H9 (cell line): ENCODE measurements around the gene MXD4. TPM values are rescaled to one million over a fixed set of nuclear protein-coding genes. Genes with fewer than 3 reads are reported as not detected.

ENCODE experiments used
- DNase-seq: peaks from one replicate; pipeline ENCODE4 v3.0.0-alpha.2; 2017
- H2AFZ ChIP-seq: one replicate; pipeline ENCODE4 v1.6.1; 2013; ENCODE audit warnings: mild to moderate bottlenecking, low read length, control low read depth, moderate library complexity
- H2AK5ac ChIP-seq: 2 replicates; pipeline ENCODE4 v1.6.1; 2013; ENCODE audit warnings: low read length, control low read depth, mixed read lengths; ENCODE audit not compliant: insufficient read length
- H2BK120ac ChIP-seq: one replicate; pipeline ENCODE4 v1.6.1; 2013; ENCODE audit warnings: low read depth, mild to moderate bottlenecking, low read length, control low read depth, inconsistent platforms; ENCODE audit not compliant: poor library complexity, severe bottlenecking
- H2BK12ac ChIP-seq: 2 replicates; pipeline ENCODE4 v1.6.1; 2013; ENCODE audit warnings: low read length, control low read depth, mixed read lengths, low read depth; ENCODE audit not compliant: insufficient read length
- H2BK15ac ChIP-seq: 2 replicates; pipeline ENCODE4 v1.6.1; 2013; ENCODE audit warnings: low read depth, low read length, control low read depth
- H2BK20ac ChIP-seq: one replicate; pipeline ENCODE4 v1.6.1; 2013; ENCODE audit warnings: low read depth, mild to moderate bottlenecking, low read length, control low read depth, inconsistent platforms; ENCODE audit not compliant: poor library complexity, severe bottlenecking
- H2BK5ac ChIP-seq: 2 replicates; pipeline ENCODE4 v1.6.1; 2013; ENCODE audit warnings: low read length, control low read depth, mixed read lengths; ENCODE audit not compliant: insufficient read length
- H3K14ac ChIP-seq: 2 replicates; pipeline ENCODE4 v1.6.1; 2013; ENCODE audit warnings: low read length, control low read depth; ENCODE audit not compliant: insufficient read depth
- H3K18ac ChIP-seq: 2 replicates; pipeline ENCODE4 v1.6.1; 2013; ENCODE audit warnings: low read depth, mild to moderate bottlenecking, mixed read lengths, low read length, control low read depth; ENCODE audit not compliant: insufficient read length
- H3K23ac ChIP-seq: 2 replicates; pipeline ENCODE4 v1.6.1; 2013; ENCODE audit warnings: low read length, control low read depth, mixed read lengths, low read depth; ENCODE audit not compliant: insufficient read length
- H3K23me2 ChIP-seq: 2 replicates; pipeline ENCODE4 v1.6.1; 2013; ENCODE audit warnings: low read depth, mild to moderate bottlenecking, mixed read lengths, low read length, control low read depth; ENCODE audit not compliant: insufficient read length, poor library complexity, severe bottlenecking
- H3K27ac ChIP-seq: 2 replicates; pipeline ENCODE4 v1.5.1; 2013; ENCODE audit warnings: low read length, control low read depth, mixed read lengths, low read depth; ENCODE audit not compliant: insufficient read length
- H3K27me3 ChIP-seq: 2 replicates; pipeline ENCODE4 v1.6.1; 2013; ENCODE audit warnings: low read length, control low read depth, inconsistent platforms; ENCODE audit not compliant: insufficient read depth
- H3K4ac ChIP-seq: 2 replicates; pipeline ENCODE4 v1.6.1; 2013; ENCODE audit warnings: low read depth, mild to moderate bottlenecking, control low read depth, inconsistent platforms, low read length, moderate library complexity
- H3K4me1 ChIP-seq: 2 replicates; pipeline ENCODE4 v1.6.1; 2013; ENCODE audit warnings: low read length, control low read depth, inconsistent platforms; ENCODE audit not compliant: insufficient read depth
- H3K4me2 ChIP-seq: 2 replicates; pipeline ENCODE4 v1.6.1; 2013; ENCODE audit warnings: low read length, control low read depth, mixed read lengths; ENCODE audit not compliant: insufficient read length, insufficient read depth
- H3K56ac ChIP-seq: 2 replicates; pipeline ENCODE4 v1.6.1; 2013; ENCODE audit warnings: low read depth, mild to moderate bottlenecking, mixed read lengths, low read length, control low read depth; ENCODE audit not compliant: insufficient read length
- H3K79me1 ChIP-seq: 2 replicates; pipeline ENCODE4 v1.6.1; 2013; ENCODE audit warnings: low read depth, mild to moderate bottlenecking, moderate library complexity, low read length, control low read depth, inconsistent platforms; ENCODE audit not compliant: insufficient read depth, poor library complexity, severe bottlenecking
- H3K79me2 ChIP-seq: 2 replicates; pipeline ENCODE4 v1.6.1; 2013; ENCODE audit warnings: low read length, control low read depth, inconsistent platforms; ENCODE audit not compliant: insufficient read depth
- H3K9ac ChIP-seq: 2 replicates; pipeline ENCODE4 v1.6.1; 2013; ENCODE audit warnings: low read length, control low read depth, mixed read lengths; ENCODE audit not compliant: insufficient read length; ENCODE audit errors: extremely low read depth
- H3K9me3 ChIP-seq: one replicate; pipeline ENCODE4 v1.6.1; 2013; ENCODE audit warnings: low read depth, low read length, inconsistent platforms; ENCODE audit not compliant: control insufficient read depth
- H3T11ph ChIP-seq: one replicate; pipeline ENCODE4 v1.6.1; 2013; ENCODE audit warnings: mild to moderate bottlenecking, low read length, control low read depth, inconsistent platforms
- H4K20me1 ChIP-seq: one replicate; pipeline ENCODE4 v1.6.1; 2013; ENCODE audit not compliant: control insufficient read depth, insufficient read length, insufficient read depth
- H4K5ac ChIP-seq: 2 replicates; pipeline ENCODE4 v1.6.1; 2013; ENCODE audit warnings: low read depth, mild to moderate bottlenecking, mixed read lengths, low read length, control low read depth; ENCODE audit not compliant: insufficient read length
- H4K8ac ChIP-seq: replicated peaks from 2 replicates; pipeline ENCODE4 v1.6.1; 2013; ENCODE audit warnings: low read length, control low read depth, mixed read lengths, low read depth; ENCODE audit not compliant: insufficient read length
- H4K91ac ChIP-seq: 2 replicates; pipeline ENCODE4 v1.6.1; 2013; ENCODE audit warnings: low read depth, mild to moderate bottlenecking, moderate library complexity, mixed read lengths, low read length, control low read depth; ENCODE audit not compliant: insufficient read length
- H3K27ac Mint-ChIP-seq, 3 experiments: 2 replicates in 2 of 3; 3 replicates in 1 of 3; pipeline ENCODE4 v1.8.0; 2020 to 2021; ENCODE audit warnings: mixed read lengths in 3 of 3, mild to moderate bottlenecking in 1 of 3, moderate library complexity in 1 of 3
- H3K27me3 Mint-ChIP-seq: 2 replicates; pipeline ENCODE4 v1.8.0; 2021; ENCODE audit warnings: low read depth, mild to moderate bottlenecking, moderate library complexity, mixed read lengths
- H3K36me3 Mint-ChIP-seq, 3 experiments: 2 replicates in 2 of 3; 3 replicates in 1 of 3; pipeline ENCODE4 v1.8.0; 2020 to 2021; ENCODE audit warnings: low read depth in 3 of 3, mixed read lengths in 3 of 3; ENCODE audit not compliant: insufficient read depth in 1 of 3
- H3K4me1 Mint-ChIP-seq, 2 experiments: 2 replicates each; pipeline ENCODE4 v1.8.0; 2020; ENCODE audit warnings: mixed read lengths in 2 of 2
- H3K4me3 Mint-ChIP-seq, 2 experiments: 2 replicates in 1 of 2; 3 replicates in 1 of 2; pipeline ENCODE4 v1.8.0; 2020 to 2021; ENCODE audit warnings: mild to moderate bottlenecking in 2 of 2, mixed read lengths in 2 of 2, moderate library complexity in 1 of 2
- H3K9me3 Mint-ChIP-seq, 2 experiments: 2 replicates in 1 of 2; 3 replicates in 1 of 2; pipeline ENCODE4 v1.8.0; 2020; ENCODE audit warnings: mild to moderate bottlenecking in 2 of 2, mixed read lengths in 2 of 2, moderate library complexity in 1 of 2
- WGBS: extraction: QIAGEN DNeasy Blood & Tissue Kit; methylation state at CpG from one replicate; pipeline ENCODE4 v1.1.7; 2013; ENCODE audit warnings: missing lambda C conversion rate, low lambda C conversion rate, mixed read lengths; ENCODE audit not compliant: insufficient read length; ENCODE audit errors: extremely low coverage; 5-methylcytosine and 5-hydroxymethylcytosine counted together
- total RNA-seq: library from RNA; stranded (reverse); gene quantifications from 2 replicates; pipeline ENCODE4 v1.2.1, GENCODE V29; 2021
- TF ChIP-seq, protein P1 (sequence below): fragments of 200-600 bp; sonication (generic); conservative IDR thresholded peaks from 3 replicates; pipeline ENCODE4 v1.8.0; 2021; ENCODE audit warnings: antibody characterized with exemption, mild to moderate bottlenecking

The MXD4 gene
- total RNA-seq, 1 experiment from 2014 or later, result 24.1 TPM

DNA sequence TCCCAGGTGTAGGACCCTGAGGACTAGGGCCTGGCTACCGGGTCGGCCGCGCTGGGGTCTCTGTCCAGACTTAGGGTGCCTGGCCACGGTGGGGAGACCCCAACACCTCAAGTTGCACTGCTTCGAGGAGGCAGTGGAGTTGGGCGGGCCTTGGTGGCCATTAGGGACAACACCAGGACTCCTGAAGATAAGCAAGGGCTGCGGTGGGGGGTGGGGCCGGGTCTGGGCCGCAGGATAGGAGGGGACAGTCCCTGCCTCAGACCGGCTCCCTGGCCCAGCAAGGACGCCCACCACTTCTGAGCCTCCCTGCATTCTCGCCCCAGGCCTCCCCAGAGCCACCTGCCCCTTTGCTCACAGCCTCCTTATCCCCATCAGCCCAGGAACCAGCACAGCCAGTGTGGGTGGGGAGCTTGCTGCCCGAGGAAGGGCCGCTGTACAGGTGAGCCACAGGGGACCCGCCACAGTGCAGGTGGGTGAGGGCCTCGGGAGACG is 5.5 kb upstream of the MXD4 start:
- H2AK5ac ChIP-seq, result no peak overlapping the region
- H2BK20ac ChIP-seq, result no peak overlapping the region
- no peak overlapping the region for H3K56ac ChIP-seq
- H3K18ac ChIP-seq, result no peak overlapping the region
- H3K4ac ChIP-seq, result no peak overlapping the region
- no peaks in the 10 kb centered on the region for H3K9me3 ChIP-seq
- no peak overlapping the region for H2AFZ ChIP-seq
- WGBS, result no CpG with 5 or more reads among the region's 18 CpGs
- no peak overlapping the region for H2BK120ac ChIP-seq
- no peak overlapping the region; the same call in 1 of the 2 replicates for H3K14ac ChIP-seq
- Mint-ChIP-seq H3K27ac (no peak overlapping the region), H3K4me3 (no peak overlapping the region), H3K27me3 (no peaks in the 10 kb centered on the region), H3K9me3 (no peaks in the 10 kb centered on the region), H3K36me3 (no peaks in the 10 kb centered on the region), H3K4me1 (peaks cover 15 to 24% of the 10 kb centered on the region in 2 experiments)
- no peaks in the 10 kb centered on the region for H3K23me2 ChIP-seq
- H3K79me2 ChIP-seq, result no peaks in the 10 kb centered on the region
- H4K8ac ChIP-seq, result no peak overlapping the region
- H4K5ac ChIP-seq, result no peak overlapping the region
- H2BK5ac ChIP-seq, result no peak overlapping the region
- no peaks in the 10 kb centered on the region for H3K27me3 ChIP-seq
- H3K4me1 ChIP-seq, result peaks cover 2% of the 10 kb centered on the region; the same call in 1 of the 2 replicates
- no peak overlapping the region for H2BK15ac ChIP-seq
- H3T11ph ChIP-seq, result no peak overlapping the region
- H3K27ac ChIP-seq, result no peak overlapping the region
- H3K9ac ChIP-seq, result no peak overlapping the region
- DNase-seq, result no peak
- H4K20me1 ChIP-seq, result no peaks in the 10 kb centered on the region
- H2BK12ac ChIP-seq, result no peak overlapping the region
- H3K79me1 ChIP-seq, result no peaks in the 10 kb centered on the region
- H3K23ac ChIP-seq, result no peak overlapping the region
- H4K91ac ChIP-seq, result no peak overlapping the region
- no peak overlapping the region for H3K4me2 ChIP-seq
- TF ChIP-seq, protein P1, sequence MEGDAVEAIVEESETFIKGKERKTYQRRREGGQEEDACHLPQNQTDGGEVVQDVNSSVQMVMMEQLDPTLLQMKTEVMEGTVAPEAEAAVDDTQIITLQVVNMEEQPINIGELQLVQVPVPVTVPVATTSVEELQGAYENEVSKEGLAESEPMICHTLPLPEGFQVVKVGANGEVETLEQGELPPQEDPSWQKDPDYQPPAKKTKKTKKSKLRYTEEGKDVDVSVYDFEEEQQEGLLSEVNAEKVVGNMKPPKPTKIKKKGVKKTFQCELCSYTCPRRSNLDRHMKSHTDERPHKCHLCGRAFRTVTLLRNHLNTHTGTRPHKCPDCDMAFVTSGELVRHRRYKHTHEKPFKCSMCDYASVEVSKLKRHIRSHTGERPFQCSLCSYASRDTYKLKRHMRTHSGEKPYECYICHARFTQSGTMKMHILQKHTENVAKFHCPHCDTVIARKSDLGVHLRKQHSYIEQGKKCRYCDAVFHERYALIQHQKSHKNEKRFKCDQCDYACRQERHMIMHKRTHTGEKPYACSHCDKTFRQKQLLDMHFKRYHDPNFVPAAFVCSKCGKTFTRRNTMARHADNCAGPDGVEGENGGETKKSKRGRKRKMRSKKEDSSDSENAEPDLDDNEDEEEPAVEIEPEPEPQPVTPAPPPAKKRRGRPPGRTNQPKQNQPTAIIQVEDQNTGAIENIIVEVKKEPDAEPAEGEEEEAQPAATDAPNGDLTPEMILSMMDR, result no peak
